HG02588 (cell line): ENCODE data around the gene ZBBX.
"Not testable (repeated sequence)": the region's sequence is repeated elsewhere in the genome, so short reads cannot be mapped to it uniquely, and the experiment has no call there.

Experiments used
- ATAC-seq: cut with Tn5 transposase; IDR thresholded peaks from one replicate; pipeline ENCODE4 v1.9.1; 2021; ENCODE audit warnings: mild to moderate bottlenecking, moderate library complexity; ENCODE audit not compliant: unreplicated experiment

ZBBX gene

GRCh38 chr3:167380004-167380689, at the start of gene ZBBX:
Gene ZBBX (minus strand): TSS chr3:167380297. CDS start chr3:167372901, 7,396 bp downstream.
- peak; percentile 100 for ATAC-seq

DNA sequence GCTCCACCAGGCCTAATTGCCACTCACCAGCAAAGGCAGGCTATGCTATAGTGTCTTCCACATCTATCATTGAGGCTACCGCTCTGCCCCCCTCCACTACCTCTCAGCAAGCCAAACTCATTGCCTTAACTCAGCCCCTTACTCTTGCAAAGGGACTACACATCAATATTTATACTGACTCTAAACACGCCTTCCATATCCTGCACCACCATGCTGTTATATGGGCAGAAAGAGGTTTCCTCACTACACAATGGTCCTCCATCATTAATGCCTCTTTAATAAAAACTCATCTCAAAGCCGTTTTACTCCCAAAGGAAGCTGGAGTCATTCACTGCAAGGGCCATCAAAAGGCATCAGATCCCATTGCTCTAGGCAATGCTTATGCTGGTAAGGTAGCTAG, 46.9 kb upstream of the ZBBX start:
- not testable (repeated sequence) for ATAC-seq

DNA sequence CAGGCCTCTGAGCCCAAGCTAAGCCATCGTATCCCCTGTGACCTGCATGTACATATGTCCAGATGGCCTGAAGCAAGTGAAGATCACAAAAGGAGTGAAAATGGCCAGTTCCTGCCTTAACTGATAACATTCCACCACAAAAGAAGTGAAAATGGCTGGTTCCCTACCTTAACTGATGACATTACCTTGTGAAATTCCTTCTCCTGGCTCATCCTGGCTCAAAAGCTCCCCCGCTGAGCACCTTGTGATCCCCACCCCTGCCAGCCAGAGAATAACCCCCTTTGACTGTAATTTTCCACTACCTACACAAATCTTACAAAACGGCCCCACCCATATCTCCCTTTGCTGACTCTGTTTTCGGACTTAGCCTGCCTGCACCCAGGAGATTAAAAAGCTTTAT, 42.3 kb upstream of the ZBBX start:
- ATAC-seq: not testable (repeated sequence)

DNA sequence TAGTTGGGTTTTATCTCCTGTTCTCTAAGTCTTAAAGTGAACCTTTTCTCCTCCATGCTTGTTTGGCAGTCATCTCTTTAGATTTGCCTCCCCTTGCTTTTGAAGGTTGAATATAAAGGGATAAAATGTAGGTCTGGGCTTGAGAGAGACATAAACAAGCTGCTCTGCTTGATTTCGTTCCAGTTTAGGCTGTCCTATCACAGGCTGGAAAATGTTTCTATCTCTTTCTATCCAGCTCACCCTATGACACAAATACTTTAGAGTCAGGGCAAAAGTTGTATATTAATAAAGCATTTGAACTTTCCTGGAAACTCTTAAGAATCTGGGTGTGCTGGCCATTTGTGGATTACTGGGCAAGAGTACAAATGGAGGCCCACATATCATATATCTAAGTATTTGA, 29.5 kb upstream of the ZBBX start:
- ATAC-seq: no peak

DNA sequence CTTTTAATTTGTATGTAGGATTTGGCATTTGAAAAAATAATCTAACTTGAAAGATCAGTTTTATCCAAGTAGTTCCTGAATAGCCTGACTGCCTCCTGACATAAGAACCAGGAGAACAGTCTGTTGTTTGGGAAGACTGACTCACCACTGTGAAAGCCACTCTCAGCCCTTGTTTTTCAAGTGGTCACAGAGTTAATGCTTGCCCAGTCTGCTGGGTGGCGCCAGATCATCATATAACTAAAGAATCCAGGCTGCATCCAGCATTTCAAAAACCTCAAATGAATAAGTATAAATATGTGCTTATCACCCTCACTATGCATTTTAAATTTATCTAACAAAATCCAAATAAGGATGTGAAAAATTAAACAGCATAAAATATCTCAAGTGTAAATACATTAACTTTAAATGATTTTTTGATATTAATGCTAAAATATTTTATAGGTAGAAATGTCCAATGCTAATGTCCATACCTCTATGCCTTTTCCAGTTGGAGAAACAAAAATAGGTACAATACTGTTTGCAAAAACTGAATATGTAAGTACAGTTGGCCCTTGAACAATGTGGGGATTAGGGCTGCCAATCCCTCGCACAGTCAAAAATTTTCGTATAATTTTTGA, 26.9 kb upstream of the ZBBX start:
- ATAC-seq: no peak

GRCh38 chr3:167397826-167398225, 17.7 kb upstream of the ZBBX start:
- no peak for ATAC-seq

DNA sequence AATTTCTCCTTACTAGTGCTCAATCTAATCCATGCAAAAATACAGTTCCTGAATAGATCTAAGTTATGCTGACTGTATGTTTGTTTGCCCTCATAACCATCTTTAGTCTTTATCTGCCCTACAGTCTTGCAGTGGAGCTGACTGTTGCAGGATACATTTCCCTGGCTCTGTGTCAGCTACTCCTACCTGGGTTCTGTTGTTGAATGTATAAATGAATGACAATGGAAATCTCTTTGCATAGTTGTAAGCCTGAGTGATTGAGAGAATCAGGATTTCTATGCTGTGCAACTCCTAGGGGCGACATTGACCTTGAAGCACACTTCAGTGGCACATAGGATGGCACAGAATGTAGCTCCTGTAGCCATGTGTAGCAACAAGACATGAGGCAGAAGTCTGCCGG, 16.0 kb upstream of the ZBBX start:
- no peak for ATAC-seq

- ATAC-seq: no peak
These were observed 13.9 kb upstream of the ZBBX start for GRCh38 chr3:167394003-167394402.

DNA sequence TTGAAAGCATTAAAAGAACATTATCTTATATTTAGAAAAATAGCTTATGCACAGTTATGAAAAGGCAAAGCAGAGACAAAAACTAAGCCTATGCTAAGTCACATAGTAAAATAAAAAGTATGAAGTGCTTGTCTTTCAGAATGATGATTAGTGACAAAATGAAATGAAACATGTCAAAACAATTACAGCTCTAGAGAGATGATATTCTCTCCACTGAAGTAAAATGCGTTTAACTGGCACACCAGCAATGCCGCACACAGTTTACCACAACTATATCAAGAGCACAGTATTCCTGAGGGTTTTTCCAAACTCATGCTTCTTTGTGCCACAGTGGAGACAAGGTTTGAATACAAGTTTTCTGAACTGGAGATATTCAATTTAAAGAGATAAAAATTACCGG, 2.1 kb upstream of the ZBBX start:
- ATAC-seq: no peak

- ATAC-seq: no peak
These were observed 4.6 kb downstream of the ZBBX start for GRCh38 chr3:167375478-167375877.

DNA sequence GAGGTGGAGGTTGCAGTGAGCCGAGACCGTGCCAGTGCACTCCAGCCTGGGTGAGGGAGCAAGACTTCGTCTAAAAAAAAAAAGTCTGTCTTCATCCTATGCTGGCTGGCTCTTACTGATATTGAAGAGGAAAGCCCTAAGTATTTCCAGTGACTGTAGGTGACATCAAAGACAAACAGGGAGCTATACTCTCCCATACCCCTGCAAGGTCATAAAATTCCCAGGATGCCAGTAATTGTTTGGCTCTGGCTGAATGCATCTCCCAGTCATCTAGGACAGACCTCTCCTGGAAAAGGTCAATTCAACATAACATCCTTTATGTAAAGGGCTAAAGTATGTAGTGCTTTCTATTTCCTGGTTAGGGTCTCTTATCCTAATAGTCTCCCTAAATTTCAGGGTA, 8.0 kb downstream of the ZBBX start:
- ATAC-seq: no peak

DNA sequence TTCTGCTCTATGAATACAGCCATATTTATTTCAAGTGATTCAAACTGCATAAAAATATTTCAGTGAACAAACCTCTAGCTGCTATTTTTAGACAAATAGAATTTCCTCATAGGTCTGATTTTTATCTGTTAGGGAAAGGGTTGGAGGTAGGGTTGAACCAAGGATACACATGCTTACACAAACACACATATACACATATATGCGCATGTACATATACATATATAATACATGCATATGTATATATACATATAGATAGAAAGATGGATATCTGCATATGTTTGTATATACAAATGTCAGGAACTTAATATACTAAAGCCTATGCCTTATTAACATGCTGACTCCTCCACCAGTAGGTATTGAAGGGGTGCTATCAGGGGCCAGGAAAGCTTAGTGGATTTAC, 18.1 kb downstream of the ZBBX start:
- no peak for ATAC-seq

DNA sequence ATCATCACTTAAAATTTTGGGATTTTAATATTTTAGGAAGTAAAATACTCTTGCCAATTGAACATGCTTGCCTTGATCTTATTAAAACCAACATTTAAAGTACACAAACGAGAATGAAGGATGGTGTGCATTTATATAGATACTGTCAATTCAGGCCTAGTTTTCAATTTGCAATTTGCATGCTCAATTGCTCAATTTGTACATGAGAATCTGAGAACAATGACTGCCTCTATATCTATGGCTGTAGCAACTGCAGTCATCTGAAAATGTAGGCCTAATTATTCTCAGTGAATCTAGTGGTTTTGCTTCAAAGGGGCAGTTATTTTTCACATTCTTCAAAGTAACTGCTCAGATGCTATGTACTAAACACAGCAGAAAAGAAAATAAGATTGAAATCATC, 18.8 kb downstream of the ZBBX start:
- ATAC-seq: no peak

GRCh38 chr3:167355446-167355845, 24.7 kb downstream of the ZBBX start:
- no peak for ATAC-seq

- no peak for ATAC-seq
These were observed 25.3 kb downstream of the ZBBX start for GRCh38 chr3:167354751-167355150.

DNA sequence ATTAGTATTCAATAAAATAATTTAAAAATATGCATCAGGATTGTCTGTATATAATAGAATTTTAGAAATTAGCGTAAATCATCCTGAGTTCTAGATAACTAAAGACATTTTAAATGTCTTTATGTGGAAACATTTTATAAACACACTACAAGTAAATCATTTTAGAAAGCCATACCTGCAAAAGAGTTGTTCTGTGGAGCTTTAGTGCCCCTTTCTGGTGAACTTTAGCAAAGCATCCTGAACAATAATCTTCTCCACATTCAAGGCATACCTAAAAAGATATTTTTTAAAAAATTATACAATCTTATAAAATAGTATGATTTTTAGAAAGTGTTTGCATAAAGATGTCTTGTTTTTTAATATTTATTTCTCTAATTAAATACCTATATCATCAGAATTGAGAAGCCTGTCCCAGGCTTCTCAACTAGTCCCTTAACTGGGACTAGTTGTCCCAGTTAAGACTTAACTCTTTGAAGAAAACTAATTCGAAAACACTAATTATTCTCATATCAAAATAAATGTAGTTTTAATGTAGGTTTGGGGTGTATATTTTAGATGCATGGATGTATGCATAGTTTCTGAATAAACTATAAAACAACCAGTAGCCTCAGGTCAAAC, 29.7 kb downstream of the ZBBX start:
- no peak for ATAC-seq

GRCh38 chr3:167346171-167346570, 33.9 kb downstream of the ZBBX start:
- ATAC-seq: no peak

- no peak for ATAC-seq
These were observed 48.9 kb downstream of the ZBBX start for GRCh38 chr3:167330993-167331785.

DNA sequence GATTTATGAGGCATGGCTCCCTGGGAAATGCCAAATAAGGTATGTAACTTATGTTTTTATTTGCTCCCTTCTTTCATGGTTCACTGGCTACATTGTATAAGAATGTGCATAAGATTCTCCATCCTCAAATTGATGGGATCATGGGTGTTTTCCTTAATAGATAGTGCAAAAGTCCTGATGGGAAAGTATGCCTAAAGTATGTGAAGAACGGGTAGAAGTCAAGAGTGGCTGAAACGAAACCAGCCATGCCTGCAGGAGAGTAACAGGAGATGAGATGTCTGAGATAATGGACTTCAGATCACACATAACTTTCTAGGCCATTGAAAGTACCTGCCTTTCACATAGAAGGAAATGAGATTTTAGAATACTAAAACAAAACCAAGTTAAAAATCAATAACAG, 56.5 kb downstream of the ZBBX start:
- ATAC-seq: no peak

DNA sequence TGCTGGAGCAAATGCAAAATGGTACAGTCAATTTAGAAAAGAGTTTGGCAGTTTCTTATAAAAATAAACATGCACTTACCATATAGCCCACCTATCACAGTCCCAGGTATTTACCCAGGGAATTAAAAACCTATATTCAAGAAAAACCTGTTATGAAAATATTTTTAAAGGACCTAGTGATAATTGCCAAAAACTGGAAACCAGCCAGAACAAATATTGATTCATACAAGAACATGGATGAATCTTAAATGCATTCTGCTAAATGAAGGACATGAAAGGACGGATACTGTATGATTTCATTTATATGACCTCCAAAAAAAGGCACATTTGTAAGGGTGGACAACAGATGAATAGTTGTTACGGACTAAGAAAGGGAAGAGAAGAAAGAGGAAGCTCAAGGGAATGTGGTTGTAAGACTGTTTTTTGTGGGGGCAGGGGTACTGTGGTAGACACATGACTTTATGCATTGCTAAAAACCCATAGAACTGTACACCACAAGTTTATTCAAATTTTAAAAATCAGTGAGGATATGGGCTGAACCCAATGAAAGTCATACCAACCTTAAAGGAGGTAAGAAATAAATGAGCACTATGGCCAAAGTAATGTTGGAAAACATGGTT, 61.0 kb downstream of the ZBBX start:
- ATAC-seq: no peak

DNA sequence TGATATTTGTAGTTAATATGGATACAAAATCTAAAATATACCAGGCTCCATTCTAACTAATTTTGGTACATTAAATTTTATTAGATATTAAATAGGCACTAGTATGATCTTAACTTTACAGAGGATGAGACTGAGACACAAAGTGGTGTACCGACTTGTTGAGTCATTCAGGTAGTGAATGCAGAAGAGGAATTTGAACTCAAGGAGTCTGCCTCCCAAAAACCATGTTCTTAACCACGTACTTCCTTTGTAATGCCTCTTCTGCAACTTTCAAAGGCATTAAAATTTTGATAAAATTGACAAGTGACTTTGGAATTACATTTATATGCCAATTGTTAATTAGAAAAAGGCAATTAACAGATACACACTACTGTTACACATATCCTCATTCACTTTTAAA, 61.8 kb downstream of the ZBBX start:
- no peak for ATAC-seq
